IMR-90 (cell line): ENCODE measurements around the gene PCDHGA10. TPM values are rescaled to one million over a fixed set of nuclear protein-coding genes. Genes with fewer than 3 reads are reported as not detected.

Experiments
- ATAC-seq: fragments of 200-7000 bp; cut with Tn5 transposase; 2 replicates; pipeline ENCODE4 v1.9.1; 2020; ENCODE audit warnings: low read depth, mild to moderate bottlenecking, moderate library complexity
- BruUV-seq: library from RNA; stranded (reverse); fragments of 400-500 nt; replicated peaks from 2 replicates; lab custom pipeline; 2021; lab: Mats Ljungman, UMichigan
- CTCF ChIA-PET: fragments of 300-600 bp; formaldehyde crosslinking; extraction: SDS; loops from one replicate; lab custom pipeline; 2021; ENCODE audit warnings: antibody characterized with exemption; lab: Yijun Ruan, JAX
- POLR2A ChIA-PET: fragments of 300-600 bp; sonication (Branson Sonifier 250); formaldehyde crosslinking; loops from one replicate; lab custom pipeline; 2022; ENCODE audit warnings: antibody characterized with exemption; ENCODE audit not compliant: unreplicated experiment; lab: Charles Lee
- DNase-seq: peaks from one replicate; pipeline ENCODE4 v3.0.0; 2013
- H2AFZ ChIP-seq: replicated peaks from 2 replicates; pipeline ENCODE3; 2013; ENCODE audit warnings: low read length, mild to moderate bottlenecking; ENCODE audit not compliant: poor library complexity
- H2AK5ac ChIP-seq: 2 replicates; pipeline ENCODE4 v1.6.1; 2013; ENCODE audit warnings: low read depth, low read length, inconsistent platforms
- H2AK9ac ChIP-seq: replicated peaks from 2 replicates; pipeline ENCODE3; 2013; ENCODE audit warnings: mild to moderate bottlenecking, low read depth, low read length, moderate library complexity; ENCODE audit not compliant: poor library complexity
- H2BK120ac ChIP-seq: 2 replicates; pipeline ENCODE4 v1.6.1; 2013; ENCODE audit warnings: low read depth, low read length, inconsistent platforms
- H2BK15ac ChIP-seq: 3 replicates; pipeline ENCODE4 v1.6.1; 2013; ENCODE audit warnings: low read depth, low read length, inconsistent platforms
- H2BK20ac ChIP-seq: 2 replicates; pipeline ENCODE4 v1.6.1; 2013; ENCODE audit warnings: low read depth, mild to moderate bottlenecking, inconsistent platforms, low read length, moderate library complexity
- H2BK5ac ChIP-seq: 2 replicates; pipeline ENCODE4 v1.6.1; 2013; ENCODE audit warnings: mild to moderate bottlenecking, low read depth, low read length, inconsistent platforms; ENCODE audit not compliant: poor library complexity, severe bottlenecking
- H3K14ac ChIP-seq: replicated peaks from 2 replicates; pipeline ENCODE4 v1.6.1; 2013; ENCODE audit warnings: low read depth, low read length, inconsistent platforms
- H3K18ac ChIP-seq: 2 replicates; pipeline ENCODE4 v1.6.1; 2013; ENCODE audit warnings: low read depth, low read length, control low read depth
- H3K23ac ChIP-seq: 2 replicates; pipeline ENCODE4 v1.6.1; 2013; ENCODE audit warnings: low read depth, low read length, inconsistent platforms
- H3K27ac ChIP-seq: 2 replicates; pipeline ENCODE4 v1.5.1; 2013; ENCODE audit warnings: mild to moderate bottlenecking, control low read depth, low read length; ENCODE audit not compliant: insufficient read depth
- H3K27me3 ChIP-seq: 2 replicates; pipeline ENCODE4 v1.6.1; 2013; ENCODE audit warnings: low read length; ENCODE audit not compliant: control insufficient read depth, insufficient read depth
- H3K36me3 ChIP-seq: 2 replicates; pipeline ENCODE4 v1.6.1; 2013; ENCODE audit warnings: low read length, mixed read lengths; ENCODE audit not compliant: control insufficient read depth, insufficient read depth
- H3K4ac ChIP-seq: 2 replicates; pipeline ENCODE4 v1.6.1; 2013; ENCODE audit warnings: low read depth, low read length, inconsistent platforms
- H3K4me1 ChIP-seq: 2 replicates; pipeline ENCODE4 v1.6.1; 2013; ENCODE audit warnings: low read length, mixed read lengths; ENCODE audit not compliant: control insufficient read depth, insufficient read depth
- H3K4me2 ChIP-seq: 2 replicates; pipeline ENCODE4 v1.6.1; 2013; ENCODE audit warnings: low read depth, mild to moderate bottlenecking, control low read depth, low read length, moderate library complexity
- H3K4me3 ChIP-seq: 2 replicates; pipeline ENCODE4 v1.5.1; 2013; ENCODE audit warnings: low read depth, mild to moderate bottlenecking, control low read depth, low read length, moderate library complexity; ENCODE audit not compliant: insufficient read depth
- H3K56ac ChIP-seq: 2 replicates; pipeline ENCODE4 v1.6.1; 2013; ENCODE audit warnings: low read length, inconsistent platforms; ENCODE audit not compliant: insufficient read depth; ENCODE audit errors: extremely low read depth
- H3K79me1 ChIP-seq, 2 experiments: 2 replicates each; pipeline ENCODE4 v1.6.1; 2013; ENCODE audit warnings: low read length in 2 of 2, inconsistent platforms in 1 of 2, low read depth in 1 of 2
- H3K9ac ChIP-seq: 2 replicates; pipeline ENCODE4 v1.6.1; 2013; ENCODE audit warnings: low read depth, low read length, control low read depth
- H3K9me1 ChIP-seq: 2 replicates; pipeline ENCODE4 v1.6.1; 2013; ENCODE audit warnings: low read length, inconsistent platforms; ENCODE audit not compliant: insufficient read depth
- H3K9me3 ChIP-seq: 2 replicates; pipeline ENCODE4 v1.6.1; 2013; ENCODE audit warnings: low read length; ENCODE audit not compliant: control insufficient read depth, insufficient read depth
- H4K20me1 ChIP-seq: 2 replicates; pipeline ENCODE4 v1.6.1; 2013; ENCODE audit warnings: low read length, inconsistent platforms; ENCODE audit not compliant: insufficient read depth
- H4K5ac ChIP-seq: 2 replicates; pipeline ENCODE4 v1.6.1; 2013; ENCODE audit warnings: mild to moderate bottlenecking, low read depth, low read length, control low read depth
- H4K8ac ChIP-seq, 2 experiments: 2 replicates each; pipeline ENCODE4 v1.6.1; 2013; ENCODE audit warnings: low read depth in 2 of 2, low read length in 2 of 2, control low read depth in 1 of 2, inconsistent platforms in 1 of 2
- H4K91ac ChIP-seq: 2 replicates; pipeline ENCODE4 v1.6.1; 2013; ENCODE audit warnings: low read depth, low read length, inconsistent platforms; ENCODE audit not compliant: insufficient read depth
- CTCF ChIP-seq: conservative IDR thresholded peaks from 2 replicates; pipeline ENCODE4 v1.5.1; 2012; ENCODE audit warnings: mild to moderate bottlenecking, low read depth, low read length, improper control_type of control experiment
- MAFK ChIP-seq: IDR thresholded peaks from 2 replicates; pipeline ENCODE4 v1.6.1; 2012; ENCODE audit warnings: low read depth, low read length, improper control_type of control experiment
- NFE2L2 ChIP-seq: fragments of 150-350 bp; IDR thresholded peaks from 2 replicates; pipeline ENCODE4 v1.6.1; 2016; ENCODE audit warnings: low read depth, mild to moderate bottlenecking, low read length
- RAD21 ChIP-seq: IDR thresholded peaks from 2 replicates; pipeline ENCODE4 v1.6.1; 2012; ENCODE audit warnings: low read length, improper control_type of control experiment
- RFX5 ChIP-seq: IDR thresholded peaks from 2 replicates; pipeline ENCODE4 v1.8.0; 2012; ENCODE audit warnings: low read depth, mild to moderate bottlenecking, low read length, moderate library complexity
- WGBS, 2 experiments: methylation state at CpG; one replicate each; pipeline versions ENCODE4 v1.1.5 to v1.1.7; 2013; ENCODE audit warnings: missing lambda C conversion rate in 2 of 2; ENCODE audit not compliant: insufficient read length in 1 of 2; ENCODE audit errors: extremely low coverage in 2 of 2; 5-methylcytosine and 5-hydroxymethylcytosine counted together
- dilution Hi-C: fragments of 300-500 bp; cut with HindIII; formaldehyde crosslinking; loops from one replicate; pipeline ENCODE4 v1.14.3; 2018; ENCODE audit warnings: low sequenced_read_pairs; ENCODE audit not compliant: unreplicated experiment
- in situ Hi-C: fragments of 300-500 bp; cut with MboI; formaldehyde crosslinking; loops from 3 replicates; pipeline ENCODE4 v1.14.3; 2019; ENCODE audit warnings: low sequenced_read_pairs, inconsistent platforms, mixed read lengths
- intact Hi-C: fragments of 100-400 bp; cut with micrococcal nuclease; formaldehyde crosslinking; loops from 2 replicates; pipeline ENCODE4 v1.10.0; 2022
- polyA plus RNA-seq, 3 experiments: library from polyadenylated mRNA; depleted of rRNA; stranded (reverse); fragments of >200 nt; gene quantifications; 2 replicates each; pipeline ENCODE4 v1.2.3, GENCODE V29; 2012; ENCODE audit warnings: low replicate concordance in 1 of 3
- total RNA-seq: library from RNA; depleted of rRNA; stranded (reverse); fragments of >200 nt; gene quantifications from 2 replicates; pipeline ENCODE4 v1.2.3, GENCODE V29; 2012

PCDHGA10 gene
- total and polyA plus RNA-seq, 2 of the 4 experiments (the other 2 are of a cell fraction), result 3.4 to 6.6 TPM

DNA sequence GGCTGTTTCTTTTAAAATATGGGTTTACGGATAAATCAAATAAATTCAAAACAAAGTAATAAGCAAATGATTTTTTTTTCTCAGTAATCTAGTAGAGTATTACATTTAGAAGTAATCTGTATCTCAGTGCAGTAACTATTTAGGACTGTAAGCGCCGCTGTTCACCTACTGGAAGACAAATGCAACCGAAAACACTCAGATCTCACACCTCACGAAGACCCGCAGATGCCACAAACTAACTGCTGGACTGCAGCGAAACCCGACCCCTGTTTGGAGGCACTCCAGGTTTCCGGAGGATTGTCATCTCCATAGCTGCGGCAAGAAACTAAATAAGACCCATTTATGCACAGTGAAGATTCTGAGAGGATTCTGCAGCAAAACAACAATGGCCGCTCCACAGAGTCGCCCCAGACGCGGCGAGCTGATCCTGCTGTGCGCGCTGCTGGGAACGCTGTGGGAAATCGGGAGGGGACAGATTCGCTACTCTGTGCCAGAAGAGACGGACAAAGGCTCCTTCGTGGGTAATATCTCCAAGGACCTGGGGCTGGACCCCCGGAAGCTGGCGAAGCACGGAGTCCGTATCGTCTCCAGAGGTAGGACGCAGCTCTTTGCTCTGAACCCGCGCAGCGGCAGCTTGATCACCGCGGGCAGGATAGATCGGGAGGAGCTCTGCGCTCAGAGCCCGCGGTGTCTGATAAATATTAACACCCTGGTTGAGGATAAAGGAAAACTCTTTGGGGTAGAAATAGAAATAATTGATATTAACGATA lies 20.2 kb upstream of the PCDHGA10 start, which contains the start of gene PCDHGA8:
TSS of gene PCDHGA8 (plus strand) at position 205 of the 770 bp plus-strand sequence. CDS start at position 386, 181 bp downstream.
- BruUV-seq, result no TSS peak
- DNase-seq (peak; percentile 49), ATAC-seq (no peak)
- no peak within 1 kb of the TSS for H3K23ac ChIP-seq
- intact Hi-C loops, result no loop called here
- H2AK5ac ChIP-seq, result no peak within 1 kb of the TSS
- H2BK20ac ChIP-seq, result no peak within 1 kb of the TSS
- no peak within 1 kb of the TSS for H3K56ac ChIP-seq
- H3K27me3 ChIP-seq, result no peaks in the 10 kb centered on the region
- no peak within 1 kb of the TSS for H3K27ac ChIP-seq
- no peak within 1 kb of the TSS for H4K5ac ChIP-seq
- no peak within 1 kb of the TSS for H3K4ac ChIP-seq
- POLR2A ChIA-PET, result no interaction called here
- no peak within 1 kb of the TSS for H3K18ac ChIP-seq
- WGBS, 2 experiments, result 33% methylated on average over 9 of the region's 38 CpGs; no CpG with 5 or more reads in 1 of the 2 experiments
- H3K9me1 ChIP-seq, result no peaks in the 10 kb centered on the region
- H3K4me1 ChIP-seq, result peaks cover 1% of the 10 kb centered on the region; the same call in 1 of the 2 replicates
- peak within 1 kb of the TSS; percentile 67 for H2AFZ ChIP-seq
- H2BK120ac ChIP-seq, result no peak within 1 kb of the TSS
- no peak within 1 kb of the TSS for H4K8ac ChIP-seq
- H2AK9ac ChIP-seq, result peak within 1 kb of the TSS; percentile 28
- CTCF ChIA-PET, result no interaction called here
- H2BK5ac ChIP-seq, result no peak within 1 kb of the TSS
- in situ Hi-C loops, result no loop called here
- H3K4me2 ChIP-seq, result no peak within 1 kb of the TSS; the same call in 1 of the 2 replicates
- peaks cover 7% of the 10 kb centered on the region in 2 experiments; a peak in 3 of 4 replicates for H3K79me1 ChIP-seq
- no peak within 1 kb of the TSS; the same call in 1 of the 2 replicates for H3K4me3 ChIP-seq
- H4K20me1 ChIP-seq, result no peaks in the 10 kb centered on the region
- H4K91ac ChIP-seq, result no peak within 1 kb of the TSS
- no peak within 1 kb of the TSS for H3K9ac ChIP-seq
- no peak within 1 kb of the TSS for H3K14ac ChIP-seq
- dilution Hi-C loops, result no loop called here
- peaks cover 24% of the 10 kb centered on the region for H3K36me3 ChIP-seq
- peak; percentile 30; the same call in 1 of the 2 replicates for TF ChIP-seq RAD21
- TF ChIP-seq RFX5, result no peak
- TF ChIP-seq NFE2L2, result no peak
- TF ChIP-seq CTCF, result peak; percentile 40
- no peak for TF ChIP-seq MAFK
- no peak within 1 kb of the TSS for H2BK15ac ChIP-seq
- H3K9me3 ChIP-seq, result peaks cover 51% of the 10 kb centered on the region
